Activated B cell treated with CpG ODN at 0.5 μM for 24 hours (primary cell): ENCODE results near the gene SLC43A2. TPM values are rescaled to one million over a fixed set of nuclear protein-coding genes. Genes with fewer than 3 reads are reported as not detected.

Source experiments
- ATAC-seq: fragments of 200-7000 bp; cut with Tn5 transposase; one replicate; pipeline ENCODE4 v1.10.0; 2021; ENCODE audit warnings: low read depth, mild to moderate bottlenecking, moderate library complexity
- CTCF ChIA-PET: fragments of 350-600 bp; sonication (Branson Sonifier 250); formaldehyde crosslinking; loops from one replicate; lab custom pipeline; 2021; ENCODE audit warnings: antibody characterized with exemption; lab: Charles Lee
- POLR2A ChIA-PET: fragments of 350-600 bp; sonication (Branson Sonifier 250); formaldehyde crosslinking; loops from one replicate; lab custom pipeline; 2021; ENCODE audit warnings: antibody characterized with exemption; lab: Charles Lee
- DNase-seq: peaks from one replicate; pipeline ENCODE4 v3.0.0; 2022
- H3K27ac Mint-ChIP-seq: one replicate; pipeline ENCODE4 v1.8.0; 2020; ENCODE audit warnings: mixed read lengths
- H3K27me3 Mint-ChIP-seq: one replicate; pipeline ENCODE4 v1.8.0; 2021; ENCODE audit warnings: mixed read lengths
- H3K36me3 Mint-ChIP-seq: one replicate; pipeline ENCODE4 v1.8.0; 2021; ENCODE audit warnings: low read depth, mixed read lengths
- H3K4me1 Mint-ChIP-seq: one replicate; pipeline ENCODE4 v1.8.0; 2021; ENCODE audit warnings: mixed read lengths
- H3K4me3 Mint-ChIP-seq: one replicate; pipeline ENCODE4 v1.8.0; 2020; ENCODE audit warnings: mild to moderate bottlenecking, mixed read lengths
- H3K9me3 Mint-ChIP-seq: one replicate; pipeline ENCODE4 v1.8.0; 2020; ENCODE audit warnings: mixed read lengths
- intact Hi-C: fragments of 100-400 bp; cut with micrococcal nuclease; formaldehyde crosslinking; loops from one replicate; pipeline ENCODE4 v1.15.1; 2024
- total RNA-seq: library from RNA; stranded (reverse); gene quantifications from 2 replicates; pipeline ENCODE4 v1.2.3, GENCODE V29; 2022
- TF ChIP-seq, protein P1 (sequence below): fragments of 200-600 bp; IDR thresholded peaks from one replicate; pipeline ENCODE4 v1.8.0; 2022; ENCODE audit warnings: antibody characterized with exemption, mild to moderate bottlenecking

Gene SLC43A2
- total RNA-seq, 1 donor from 2014 or later, result 167 TPM

DNA sequence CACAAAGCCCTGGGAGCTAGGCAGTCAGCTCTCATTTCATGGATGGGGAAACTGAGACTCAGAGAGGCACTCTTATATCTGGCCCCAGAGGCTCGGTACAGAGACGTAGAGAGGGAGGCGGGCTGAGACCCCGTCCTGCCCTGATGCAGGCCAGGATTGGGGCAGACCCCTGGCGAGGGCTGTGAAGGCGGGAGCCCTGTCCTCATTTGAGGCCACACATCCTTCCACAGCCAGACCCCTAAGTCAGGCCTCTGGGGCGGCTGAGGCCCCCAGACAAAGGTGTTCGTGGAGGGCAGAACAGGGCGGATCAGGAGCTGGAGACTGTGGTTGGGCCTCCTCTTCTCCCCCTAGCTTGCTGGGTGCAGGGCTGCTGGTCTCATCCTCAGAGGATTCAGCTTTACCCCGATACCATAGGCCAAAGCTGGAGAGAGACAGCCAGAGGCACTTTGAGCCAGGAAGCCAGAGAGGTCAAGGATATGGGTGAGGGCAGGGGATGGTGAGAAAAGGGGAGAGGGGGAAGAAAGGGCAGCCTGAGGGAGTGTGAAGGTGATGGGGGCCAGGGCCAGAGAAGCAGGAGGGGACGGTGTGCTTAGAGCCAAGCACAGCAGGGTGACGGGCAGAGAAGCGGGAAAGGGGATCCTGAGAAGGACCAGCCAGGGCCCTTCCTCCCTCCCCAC lies 17.7 kb upstream of the SLC43A2 start:
- Mint-ChIP-seq H3K4me3 (peak overlapping the region; percentile 85), H3K9me3 (no peaks in the 10 kb centered on the region), H3K4me1 (peaks cover 45% of the 10 kb centered on the region), H3K27me3 (no peaks in the 10 kb centered on the region), H3K27ac (peak overlapping the region; percentile 30), H3K36me3 (peaks cover 9% of the 10 kb centered on the region)
- no peak for DNase-seq
- CTCF ChIA-PET, result interaction anchor here (0.6 to 7.1 kb wide), 3 partner anchors 9 to 73 kb away, joined by 3 to 82 read pairs (median 49); partner anchors contain the start of gene SLC43A2
- TF ChIP-seq, protein P1, sequence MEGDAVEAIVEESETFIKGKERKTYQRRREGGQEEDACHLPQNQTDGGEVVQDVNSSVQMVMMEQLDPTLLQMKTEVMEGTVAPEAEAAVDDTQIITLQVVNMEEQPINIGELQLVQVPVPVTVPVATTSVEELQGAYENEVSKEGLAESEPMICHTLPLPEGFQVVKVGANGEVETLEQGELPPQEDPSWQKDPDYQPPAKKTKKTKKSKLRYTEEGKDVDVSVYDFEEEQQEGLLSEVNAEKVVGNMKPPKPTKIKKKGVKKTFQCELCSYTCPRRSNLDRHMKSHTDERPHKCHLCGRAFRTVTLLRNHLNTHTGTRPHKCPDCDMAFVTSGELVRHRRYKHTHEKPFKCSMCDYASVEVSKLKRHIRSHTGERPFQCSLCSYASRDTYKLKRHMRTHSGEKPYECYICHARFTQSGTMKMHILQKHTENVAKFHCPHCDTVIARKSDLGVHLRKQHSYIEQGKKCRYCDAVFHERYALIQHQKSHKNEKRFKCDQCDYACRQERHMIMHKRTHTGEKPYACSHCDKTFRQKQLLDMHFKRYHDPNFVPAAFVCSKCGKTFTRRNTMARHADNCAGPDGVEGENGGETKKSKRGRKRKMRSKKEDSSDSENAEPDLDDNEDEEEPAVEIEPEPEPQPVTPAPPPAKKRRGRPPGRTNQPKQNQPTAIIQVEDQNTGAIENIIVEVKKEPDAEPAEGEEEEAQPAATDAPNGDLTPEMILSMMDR, result no peak
- intact Hi-C loops, result loop anchor here (10.0 kb wide), 1 partner anchor 388 kb away; the partner anchor contains the start of gene DPH1
- POLR2A ChIA-PET, result interaction anchor here (0.6 to 5.3 kb wide), 6 partner anchors 9 to 72 kb away, joined by 3 to 47 read pairs (median 4); partner anchors contain the start of gene SLC43A2
- no peak for ATAC-seq

DNA sequence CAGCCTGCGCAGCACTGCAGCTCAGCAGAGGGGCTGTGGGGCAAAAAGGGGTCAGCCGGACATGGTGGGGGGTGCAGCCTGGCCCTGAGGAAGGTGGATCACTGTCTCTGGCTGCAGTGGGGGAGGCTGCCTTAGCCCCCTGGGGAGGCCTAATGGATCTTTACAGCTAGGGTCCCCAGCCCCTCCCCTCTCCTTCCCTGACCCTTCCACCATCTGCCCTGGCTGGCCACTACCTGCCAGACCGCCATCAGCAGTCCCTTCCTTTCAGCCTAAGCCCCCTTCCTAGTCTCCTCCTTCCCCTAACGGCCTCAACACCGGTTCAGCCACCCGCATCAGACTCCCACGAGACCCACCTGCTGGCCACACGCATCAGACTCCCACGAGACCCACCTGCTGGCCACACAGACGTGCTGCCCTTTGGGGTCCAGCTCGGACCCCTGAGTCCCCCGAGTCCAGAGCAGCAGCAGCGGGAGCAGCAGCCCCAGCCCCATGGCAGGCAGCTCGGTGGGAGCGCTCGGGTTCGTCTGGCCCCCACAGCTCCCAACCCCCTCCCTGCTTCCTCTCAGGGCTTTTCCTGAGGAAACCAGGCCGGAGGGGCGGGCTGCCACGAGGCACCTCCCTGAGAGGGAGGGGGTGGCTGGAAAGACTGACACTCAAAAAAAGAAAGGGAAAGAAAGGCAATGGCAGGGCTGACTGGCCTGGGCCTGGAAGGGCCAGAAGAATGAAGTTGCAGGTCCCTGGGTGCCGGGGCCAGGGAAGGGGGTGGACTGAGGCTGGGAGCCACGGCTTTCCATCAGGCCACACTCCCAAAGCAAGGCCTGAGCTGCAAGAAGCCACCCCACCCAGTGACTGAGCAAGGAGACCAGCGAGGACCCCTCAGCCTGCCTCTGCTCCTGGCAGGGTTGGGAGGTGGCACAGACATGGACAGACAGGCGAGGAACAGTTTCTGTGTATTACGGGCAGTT lies 16.9 kb upstream of the SLC43A2 start, which contains the start of gene SCARF1:
SCARF1 (minus strand) TSS at position 526 of the 965 bp plus-strand sequence; CDS start at position 491, 35 bp downstream.
- H3K27me3 Mint-ChIP-seq, result no peaks in the 10 kb centered on the region
- DNase-seq, result no peak
- CTCF ChIA-PET, result interaction anchor here (0.5 to 7.1 kb wide), 6 partner anchors 9 to 109 kb away, joined by 3 to 82 read pairs (median 4); partner anchors contain the start of gene SLC43A2
- H3K27ac Mint-ChIP-seq, result peak within 1 kb of the TSS; percentile 84
- H3K9me3 Mint-ChIP-seq, result no peaks in the 10 kb centered on the region
- POLR2A ChIA-PET, result interaction anchor here (0.6 to 5.3 kb wide), 17 partner anchors 11 to 923 kb away, joined by 3 to 47 read pairs (median 4); partner anchors contain the start of gene SLC43A2
- H3K4me1 Mint-ChIP-seq, result peaks cover 45% of the 10 kb centered on the region
- ATAC-seq, result no peak
- intact Hi-C loops, result loop anchor here (10.0 kb wide), 1 partner anchor 389 kb away; the partner anchor contains the start of gene DPH1
- TF ChIP-seq, protein P1, result no peak
- H3K36me3 Mint-ChIP-seq, result peaks cover under 1% of the 10 kb centered on the region
- peak within 1 kb of the TSS; percentile 85 for H3K4me3 Mint-ChIP-seq

DNA sequence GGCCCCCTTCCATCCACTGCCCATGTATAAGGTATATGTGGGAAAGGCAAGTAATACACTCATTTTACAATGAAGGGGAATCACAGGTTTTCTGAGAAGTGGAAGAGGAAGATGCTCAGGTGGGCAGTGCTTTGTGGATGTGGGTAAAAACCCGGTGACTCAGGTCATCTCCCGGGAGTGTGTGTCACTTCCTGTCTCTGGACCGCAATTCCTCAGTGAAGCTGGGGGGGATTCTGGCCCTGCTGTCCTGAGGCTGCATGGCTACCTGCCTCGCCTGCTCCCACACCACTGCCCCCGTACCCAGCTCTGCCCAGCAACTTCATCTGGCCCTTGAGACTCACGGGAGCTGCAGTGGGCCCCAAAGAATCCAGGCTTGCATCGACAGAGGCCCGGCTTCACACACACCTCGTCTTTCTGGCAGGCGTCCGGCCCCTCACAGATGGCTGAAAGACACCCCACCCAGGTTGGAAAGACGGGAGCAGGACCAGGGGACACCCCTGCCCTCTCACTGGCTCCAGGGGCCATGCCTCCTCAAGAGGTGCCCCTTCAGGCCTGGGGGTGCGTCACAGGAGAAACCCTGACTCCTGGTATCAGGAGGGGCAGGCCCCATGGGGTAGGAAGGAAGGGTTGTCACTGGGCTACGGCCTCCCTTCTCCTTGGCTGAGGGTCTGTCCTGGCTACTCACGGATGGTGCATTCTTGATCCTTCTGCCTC lies 16.0 kb upstream of the SLC43A2 start:
- DNase-seq, result peak; percentile 62
- ATAC-seq, result peak; percentile 29
- ChIA-PET CTCF (interaction anchor here (0.5 to 7.1 kb wide), 5 partner anchors 14 to 108 kb away, joined by 3 to 82 read pairs (median 5); partner anchors contain the start of gene SLC43A2), POLR2A (interaction anchor here (0.6 to 3.0 kb wide), 11 partner anchors 12 to 922 kb away, joined by 3 to 45 read pairs (median 5); partner anchors contain the start of gene SLC43A2)
- TF ChIP-seq, protein P1, result no peak
- Mint-ChIP-seq H3K27me3 (no peaks in the 10 kb centered on the region), H3K36me3 (no peaks in the 10 kb centered on the region), H3K9me3 (no peaks in the 10 kb centered on the region), H3K4me1 (peaks cover 41% of the 10 kb centered on the region), H3K27ac (peak overlapping the region; percentile 84), H3K4me3 (peak overlapping the region; percentile 85)
- intact Hi-C loops, result loop anchor here (1.0 to 10.0 kb wide), 4 partner anchors 15 to 390 kb away; partner anchors contain the start of gene DPH1

DNA sequence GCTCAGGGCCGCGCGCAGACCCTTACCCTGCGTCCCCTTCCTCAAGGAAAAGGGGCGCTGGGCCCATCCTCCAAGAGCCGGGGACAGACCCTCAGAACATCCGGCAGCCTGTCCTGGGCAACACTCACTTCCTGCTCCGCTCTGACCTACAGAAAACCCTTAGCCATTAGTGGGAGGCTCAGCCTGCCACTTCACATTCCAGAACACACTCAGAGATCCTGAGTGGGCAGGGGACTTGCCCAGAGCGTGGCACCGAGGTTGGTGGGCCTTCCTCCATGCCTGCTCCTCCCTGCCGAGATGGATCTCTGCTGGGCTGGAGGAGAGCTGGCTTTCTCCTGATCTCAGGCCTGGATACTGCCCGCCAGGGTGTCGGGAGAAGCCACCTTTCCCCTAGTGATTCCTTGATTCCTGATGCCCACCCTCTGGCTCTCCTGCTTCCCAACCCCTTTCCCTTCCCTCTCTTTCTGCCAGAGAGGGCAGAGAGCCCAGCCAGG lies 15.4 kb upstream of the SLC43A2 start:
- no peak for ATAC-seq
- H3K27me3 Mint-ChIP-seq, result no peaks in the 10 kb centered on the region
- H3K9me3 Mint-ChIP-seq, result no peaks in the 10 kb centered on the region
- peak overlapping the region; percentile 84 for H3K27ac Mint-ChIP-seq
- H3K4me3 Mint-ChIP-seq, result peak overlapping the region; percentile 85
- TF ChIP-seq, protein P1, result no peak
- POLR2A ChIA-PET, result interaction anchor here (0.7 to 3.0 kb wide), 10 partner anchors 10 to 77 kb away, joined by 3 to 45 read pairs (median 6); partner anchors contain the start of gene SLC43A2
- H3K36me3 Mint-ChIP-seq, result no peaks in the 10 kb centered on the region
- no peak for DNase-seq
- intact Hi-C loops, result loop anchor here (1.0 to 10.0 kb wide), 4 partner anchors 15 to 391 kb away; partner anchors contain the start of gene DPH1
- CTCF ChIA-PET, result interaction anchor here (6.4 to 7.1 kb wide), 2 partner anchors 14 to 70 kb away, joined by 49 to 82 read pairs; partner anchors contain the start of gene SLC43A2
- H3K4me1 Mint-ChIP-seq, result peaks cover 41% of the 10 kb centered on the region
